ENCODE data around the gene EYS. TPM values are rescaled to one million over a fixed set of nuclear protein-coding genes. Genes with fewer than 3 reads are reported as not detected.

EYS gene
- total and polyA plus RNA-seq, 9 of the 15 experiments (the other 6 are each of a cell fraction or from before 2014, with no cell fraction given): 0.03 to 0.36 (median 0.10) TPM; not detected in 2

DNA sequence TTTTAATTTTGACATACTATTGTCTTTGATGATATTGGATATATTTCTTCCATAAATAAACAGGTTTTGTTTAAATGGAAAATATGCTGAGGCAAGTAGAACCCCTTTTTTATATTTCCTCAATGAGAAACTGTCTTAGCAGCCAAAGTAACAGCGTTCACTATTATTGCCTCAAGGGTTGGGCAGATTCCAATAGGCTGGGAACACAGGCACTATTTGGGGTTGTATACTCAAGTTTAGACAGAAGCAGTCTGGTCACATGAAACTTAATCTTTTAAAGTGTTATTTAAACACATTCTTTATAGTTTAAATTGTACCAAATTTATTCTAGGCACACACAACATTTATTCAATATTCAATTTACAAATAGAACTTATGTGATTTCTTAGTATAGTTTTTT lies 520.2 kb downstream of the EYS start:
- Histone ChIP-seq H2AFZ (ENCODE audit: low read depth, low read length) (no peak overlapping the region), H3K4me1 (replicated peaks in 1 of 2; ENCODE audit: control insufficient read depth in 2 of 2, insufficient read depth in 2 of 2, low read length in 2 of 2) (no peaks in the 10 kb centered on the region), H3K9me3 (replicated peaks; ENCODE audit: control insufficient read depth, insufficient read depth, low read depth, low read length) (no peaks in the 10 kb centered on the region), H3K9ac (ENCODE audit: insufficient read depth in 1 of 2, low read depth in 2 of 2, low read length in 2 of 2) (no peak overlapping the region), H3K4me2 (ENCODE audit: insufficient read depth, low read length) (no peak overlapping the region), H3K9me1 (ENCODE audit: control insufficient read depth, insufficient read depth, low read length) (no peaks in the 10 kb centered on the region), H3K27ac (ENCODE audit: extremely low read depth, low read depth, low read length) (no peak overlapping the region), H4K20me1 (replicated peaks; ENCODE audit: control insufficient read depth, insufficient read depth, low read length) (no peaks in the 10 kb centered on the region), H3K79me2 (ENCODE audit: control insufficient read depth, insufficient read depth, low read length) (no peaks in the 10 kb centered on the region), H3K27me3 (ENCODE audit: control insufficient read depth in 2 of 2, insufficient read depth in 2 of 2, low read length in 2 of 2) (no peaks in the 10 kb centered on the region), H3K36me3 (ENCODE audit: control insufficient read depth, insufficient read depth, low read length) (no peaks in the 10 kb centered on the region), H3K4me3 (no peak overlapping the region)
- TF ChIP-seq, protein P1, sequence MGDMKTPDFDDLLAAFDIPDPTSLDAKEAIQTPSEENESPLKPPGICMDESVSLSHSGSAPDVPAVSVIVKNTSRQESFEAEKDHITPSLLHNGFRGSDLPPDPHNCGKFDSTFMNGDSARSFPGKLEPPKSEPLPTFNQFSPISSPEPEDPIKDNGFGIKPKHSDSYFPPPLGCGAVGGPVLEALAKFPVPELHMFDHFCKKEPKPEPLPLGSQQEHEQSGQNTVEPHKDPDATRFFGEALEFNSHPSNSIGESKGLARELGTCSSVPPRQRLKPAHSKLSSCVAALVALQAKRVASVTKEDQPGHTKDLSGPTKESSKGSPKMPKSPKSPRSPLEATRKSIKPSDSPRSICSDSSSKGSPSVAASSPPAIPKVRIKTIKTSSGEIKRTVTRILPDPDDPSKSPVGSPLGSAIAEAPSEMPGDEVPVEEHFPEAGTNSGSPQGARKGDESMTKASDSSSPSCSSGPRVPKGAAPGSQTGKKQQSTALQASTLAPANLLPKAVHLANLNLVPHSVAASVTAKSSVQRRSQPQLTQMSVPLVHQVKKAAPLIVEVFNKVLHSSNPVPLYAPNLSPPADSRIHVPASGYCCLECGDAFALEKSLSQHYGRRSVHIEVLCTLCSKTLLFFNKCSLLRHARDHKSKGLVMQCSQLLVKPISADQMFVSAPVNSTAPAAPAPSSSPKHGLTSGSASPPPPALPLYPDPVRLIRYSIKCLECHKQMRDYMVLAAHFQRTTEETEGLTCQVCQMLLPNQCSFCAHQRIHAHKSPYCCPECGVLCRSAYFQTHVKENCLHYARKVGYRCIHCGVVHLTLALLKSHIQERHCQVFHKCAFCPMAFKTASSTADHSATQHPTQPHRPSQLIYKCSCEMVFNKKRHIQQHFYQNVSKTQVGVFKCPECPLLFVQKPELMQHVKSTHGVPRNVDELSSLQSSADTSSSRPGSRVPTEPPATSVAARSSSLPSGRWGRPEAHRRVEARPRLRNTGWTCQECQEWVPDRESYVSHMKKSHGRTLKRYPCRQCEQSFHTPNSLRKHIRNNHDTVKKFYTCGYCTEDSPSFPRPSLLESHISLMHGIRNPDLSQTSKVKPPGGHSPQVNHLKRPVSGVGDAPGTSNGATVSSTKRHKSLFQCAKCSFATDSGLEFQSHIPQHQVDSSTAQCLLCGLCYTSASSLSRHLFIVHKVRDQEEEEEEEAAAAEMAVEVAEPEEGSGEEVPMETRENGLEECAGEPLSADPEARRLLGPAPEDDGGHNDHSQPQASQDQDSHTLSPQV (IDR thresholded peaks at IDR 0.05): no peak
- TF ChIP-seq ZC3H4 (CRISPR knock-in tag; IDR thresholded peaks at IDR 0.05; ENCODE audit: borderline replicate concordance) (no peak), RCOR1 (IDR thresholded peaks at IDR 0.05; ENCODE audit: borderline replicate concordance in 1 of 2, low read depth in 2 of 2, low read length in 2 of 2) (no peak)
- FAIRE-seq (no peak), DNase-seq (ENCODE audit: extremely low read depth in 1 of 4, low spot score in 3 of 4) (no peak), ATAC-seq (no peak)
- intact Hi-C loops (cut with micrococcal nuclease): no loop called here
- WGBS (ENCODE audit: insufficient coverage, low coverage, missing lambda C conversion rate): 0% methylated on average over 1 of the region's 1 CpG
- POLR2A ChIA-PET: no interaction called here
- CTCF ChIA-PET (ENCODE audit: low intra/inter-chr PET ratio): no interaction called here
- in situ Hi-C loops (cut with MboI): no loop called here
- no TSS peak for BruUV-seq (replicated peaks)
